Activated T-cell treated with anti-CD3 and anti-CD28 coated beads, Interleukin-2, amount 50 U/mL, for 72 hours (primary cell): Measurements from ENCODE around the gene TMED5. TPM values are rescaled to one million over a fixed set of nuclear protein-coding genes. Genes with fewer than 3 reads are reported as not detected.

Source experiments
- ATAC-seq, 2 donors: fragments of 150-1000 bp; cut with Tn5 transposase; replicated peaks in 1 of 2; 2 replicates each; pipeline ENCODE4 v1.10.0; 2021; ENCODE audit warnings: moderate library complexity in 2 of 2, mild to moderate bottlenecking in 1 of 2
- DNase-seq, 2 donors: peaks; one replicate each; pipeline ENCODE4 v3.0.0; 2021 to 2022; ENCODE audit warnings: mixed read lengths in 1 of 2
- H3K27ac Mint-ChIP-seq: one replicate; pipeline ENCODE4 v1.8.0; 2022; ENCODE audit warnings: mild to moderate bottlenecking, moderate library complexity, mixed read lengths
- H3K27me3 Mint-ChIP-seq: one replicate; pipeline ENCODE4 v1.8.0; 2022; ENCODE audit warnings: low read depth, mixed read lengths
- H3K36me3 Mint-ChIP-seq, 2 donors: one replicate each; pipeline ENCODE4 v1.8.0; 2022; ENCODE audit warnings: mixed read lengths in 2 of 2, mild to moderate bottlenecking in 1 of 2; ENCODE audit not compliant: insufficient read depth in 2 of 2
- H3K4me1 Mint-ChIP-seq: one replicate; pipeline ENCODE4 v1.8.0; 2022; ENCODE audit warnings: low read depth, mixed read lengths
- H3K4me3 Mint-ChIP-seq, 2 donors: one replicate each; pipeline ENCODE4 v1.8.0; 2022; ENCODE audit warnings: mild to moderate bottlenecking in 2 of 2, mixed read lengths in 2 of 2, moderate library complexity in 2 of 2
- H3K9me3 Mint-ChIP-seq, 2 donors: one replicate each; pipeline ENCODE4 v1.8.0; 2022; ENCODE audit warnings: mixed read lengths in 2 of 2
- total RNA-seq, 2 donors: library from RNA; stranded (reverse); gene quantifications; one replicate each; pipeline ENCODE4 v1.2.3, GENCODE V29; 2022

The TMED5 gene
- total RNA-seq, 2 donors from 2014 or later, result 50.2 to 65.3 TPM

DNA sequence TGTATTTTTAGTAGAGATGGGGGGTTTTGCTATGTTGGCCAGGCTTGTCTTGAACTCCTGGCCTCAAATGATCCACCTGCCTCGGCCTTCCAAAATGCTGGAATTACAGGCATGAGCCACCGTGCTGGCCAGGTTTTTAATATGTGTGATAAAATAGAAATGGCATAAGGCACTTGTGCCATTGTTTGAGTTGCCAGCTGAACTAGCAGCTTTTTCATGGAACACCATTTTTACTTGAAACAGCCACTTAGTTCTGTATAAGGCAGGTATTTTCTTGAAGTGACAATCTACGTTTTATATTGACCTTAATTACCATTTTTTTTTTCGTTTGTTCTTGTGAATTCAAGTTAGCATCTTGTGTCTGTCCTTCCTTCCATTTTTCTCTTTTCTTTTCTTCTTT is 72.8 kb downstream of the TMED5 start:
- DNase-seq (no peak), ATAC-seq (no peak)
- no peak overlapping the region for H3K4me3 Mint-ChIP-seq
- no peak overlapping the region for H3K27ac Mint-ChIP-seq
- peaks cover 22 to 53% of the 10 kb centered on the region in 2 donors for H3K36me3 Mint-ChIP-seq
- peaks cover 36% of the 10 kb centered on the region for H3K4me1 Mint-ChIP-seq
- no peaks in the 10 kb centered on the region for H3K27me3 Mint-ChIP-seq
- peaks cover 3 to 6% of the 10 kb centered on the region in 2 donors for H3K9me3 Mint-ChIP-seq

DNA sequence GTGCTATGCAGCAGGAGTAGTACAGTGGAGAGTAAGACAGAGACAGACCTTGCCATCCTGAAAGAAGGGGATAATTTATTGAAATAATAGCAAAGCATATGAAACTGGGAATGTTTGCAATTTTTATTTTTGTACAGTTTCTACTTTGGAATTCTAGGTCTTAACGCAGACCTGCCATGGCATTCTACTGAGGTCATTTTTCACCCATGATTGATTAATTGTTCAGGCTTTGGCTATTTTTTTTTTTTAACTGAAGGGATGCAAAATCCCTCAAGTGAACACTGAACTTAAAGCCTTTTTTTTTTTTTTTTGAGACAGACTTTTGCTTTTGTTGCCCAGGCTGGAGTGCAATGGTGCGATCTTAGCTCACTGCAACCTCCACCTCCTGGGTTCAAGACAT is 74.0 kb downstream of the TMED5 start:
- H3K36me3 Mint-ChIP-seq, result peaks cover 22 to 54% of the 10 kb centered on the region in 2 donors
- no peak overlapping the region for H3K27ac Mint-ChIP-seq
- H3K27me3 Mint-ChIP-seq, result no peaks in the 10 kb centered on the region
- peaks cover 3 to 6% of the 10 kb centered on the region in 2 donors for H3K9me3 Mint-ChIP-seq
- ATAC-seq (no peak), DNase-seq (no peak)
- H3K4me3 Mint-ChIP-seq, result no peak overlapping the region
- H3K4me1 Mint-ChIP-seq, result peaks cover 35% of the 10 kb centered on the region

- ATAC-seq, result no peak
- Mint-ChIP-seq H3K9me3 (peaks cover 0 to 2% of the 10 kb centered on the region in 2 donors), H3K27me3 (no peaks in the 10 kb centered on the region), H3K4me3 (no peak overlapping the region), H3K4me1 (peaks cover 32% of the 10 kb centered on the region), H3K36me3 (peaks cover 10 to 32% of the 10 kb centered on the region in 2 donors), H3K27ac (no peak overlapping the region)
- no peak for DNase-seq
Observed at GRCh38 chr1:93102142-93102541, 78.1 kb downstream of the TMED5 start.

Other genes starting within 250 kb of the TMED5 start
- 1 to 10 TPM; 8.4 to 9.3 TPM for gene DIPK1A, start 219.0 kb downstream of the TMED5 start, total RNA-seq
- gene MTF2, start 101.1 kb downstream of the TMED5 start, total RNA-seq, result 10 to 100 TPM; 45.6 to 51.7 TPM
- 10 to 100 TPM; 27.0 to 30.1 TPM for gene CCDC18, start 311 bp upstream of the TMED5 start, total RNA-seq
- 10 to 100 TPM; 78.4 to 86.2 TPM for gene DR1, start 165.5 kb upstream of the TMED5 start, total RNA-seq